Right renal cortex interstitium (tissue), 3 donors: ENCODE data around the gene ANP32B. TPM values are rescaled to one million over a fixed set of nuclear protein-coding genes. Genes with fewer than 3 reads are reported as not detected.

ENCODE experiments used
- DNase-seq, 3 donors: peaks; one replicate each; pipeline ENCODE4 v3.0.0-alpha.2; 2013; ENCODE audit warnings: low read depth in 3 of 3, low spot score in 2 of 3
- polyA plus RNA-seq, 3 donors: library from polyadenylated mRNA; unstranded; fragments of 120-200 nt; gene quantifications; one replicate each; pipeline ENCODE4 v1.2.1, GENCODE V29; 2013; ENCODE audit not compliant: insufficient read length in 3 of 3

ANP32B gene
- polyA plus RNA-seq, 3 donors = 255 to 309 (median 268) TPM

- DNase-seq = no peak
Measured at GRCh38 chr9:98020476-98021145, 37.5 kb downstream of the ANP32B start.

GRCh38 chr9:98021306-98022040 lies 38.3 kb downstream of the ANP32B start:
- no peak for DNase-seq

- DNase-seq = no peak
Measured at GRCh38 chr9:98022447-98022846, 39.3 kb downstream of the ANP32B start.

- DNase-seq = no peak
Measured at GRCh38 chr9:98024702-98025101, 41.6 kb downstream of the ANP32B start.

GRCh38 chr9:98031169-98031568 lies 48.0 kb downstream of the ANP32B start:
- no peak for DNase-seq

GRCh38 chr9:98031935-98032334 lies 48.8 kb downstream of the ANP32B start:
- no peak for DNase-seq

GRCh38 chr9:98034593-98035546 lies 51.7 kb downstream of the ANP32B start:
- peak; percentile 38 to 48 (median 47) for DNase-seq

- no peak for DNase-seq
Measured at GRCh38 chr9:98037357-98037756, 54.2 kb downstream of the ANP32B start.

- no peak for DNase-seq
Measured at GRCh38 chr9:98038958-98039357, 55.8 kb downstream of the ANP32B start.

- DNase-seq = no peak
Measured at GRCh38 chr9:98039607-98040017, 56.5 kb downstream of the ANP32B start.

GRCh38 chr9:98040212-98040611 lies 57.1 kb downstream of the ANP32B start:
- DNase-seq = no peak

GRCh38 chr9:98043915-98044314 lies 60.8 kb downstream of the ANP32B start:
- no peak for DNase-seq

- no peak for DNase-seq
Measured at GRCh38 chr9:98045234-98046179, 62.4 kb downstream of the ANP32B start.

GRCh38 chr9:98046180-98046543 lies 63.0 kb downstream of the ANP32B start:
- no peak for DNase-seq

- DNase-seq = no peak
Measured at GRCh38 chr9:98047002-98047401, 63.9 kb downstream of the ANP32B start.

- no peak for DNase-seq
Measured at GRCh38 chr9:98049288-98050072, 66.3 kb downstream of the ANP32B start.

- no peak for DNase-seq
Measured at GRCh38 chr9:98050351-98050750, 67.2 kb downstream of the ANP32B start.

- no peak for DNase-seq
Measured at GRCh38 chr9:98054376-98054951, 71.3 kb downstream of the ANP32B start.
